Liver (tissue), 3 donors: ENCODE data around the gene TIRAP.

Experiments used
- EGR1 ChIP-seq, 2 donors: IDR thresholded peaks; 2 replicates each; pipeline ENCODE4 v1.6.1; 2016 to 2018; ENCODE audit warnings: antibody characterized with exemption in 2 of 2, low read depth in 2 of 2
- FOXA1 ChIP-seq: IDR thresholded peaks from 2 replicates; pipeline ENCODE4 v1.6.1; 2016; ENCODE audit warnings: antibody characterized with exemption
- GABPA ChIP-seq, 2 donors: IDR thresholded peaks in 1 of 2; conservative IDR thresholded peaks in 1 of 2; 2 replicates each; pipeline ENCODE4 v1.6.1; 2016; ENCODE audit warnings: antibody characterized with exemption in 2 of 2, mild to moderate bottlenecking in 1 of 2, moderate library complexity in 1 of 2
- JUND ChIP-seq, 2 donors: IDR thresholded peaks; 2 replicates each; pipeline ENCODE4 v1.6.1; 2016; ENCODE audit warnings: antibody characterized with exemption in 2 of 2
- MAX ChIP-seq: IDR thresholded peaks from 2 replicates; pipeline ENCODE4 v1.6.1; 2016; ENCODE audit warnings: antibody characterized with exemption
- RAD21 ChIP-seq, 2 donors: IDR thresholded peaks; 2 replicates each; pipeline ENCODE4 v1.6.1; 2016; ENCODE audit warnings: antibody characterized with exemption in 2 of 2, mild to moderate bottlenecking in 2 of 2
- SP1 ChIP-seq: IDR thresholded peaks from 2 replicates; pipeline ENCODE4 v1.6.1; 2018; ENCODE audit warnings: antibody characterized with exemption, mild to moderate bottlenecking
- TF ChIP-seq, protein P1 (sequence below): fragments of 150-350 bp; IDR thresholded peaks from 2 replicates; pipeline ENCODE4 v1.5.1; 2017; ENCODE audit warnings: improper control_type of control experiment, low read depth, low read length; ENCODE audit not compliant: missing input control
- TF ChIP-seq, protein P2 (sequence below): IDR thresholded peaks from 2 replicates; pipeline ENCODE4 v1.6.1; 2016; ENCODE audit warnings: antibody characterized with exemption
- TF ChIP-seq, protein P3 (sequence below): IDR thresholded peaks from 2 replicates; pipeline ENCODE4 v1.6.1; 2016; ENCODE audit warnings: antibody characterized with exemption, mild to moderate bottlenecking
- donor health status: healthy.
- donor health status: healthy.

DNA sequence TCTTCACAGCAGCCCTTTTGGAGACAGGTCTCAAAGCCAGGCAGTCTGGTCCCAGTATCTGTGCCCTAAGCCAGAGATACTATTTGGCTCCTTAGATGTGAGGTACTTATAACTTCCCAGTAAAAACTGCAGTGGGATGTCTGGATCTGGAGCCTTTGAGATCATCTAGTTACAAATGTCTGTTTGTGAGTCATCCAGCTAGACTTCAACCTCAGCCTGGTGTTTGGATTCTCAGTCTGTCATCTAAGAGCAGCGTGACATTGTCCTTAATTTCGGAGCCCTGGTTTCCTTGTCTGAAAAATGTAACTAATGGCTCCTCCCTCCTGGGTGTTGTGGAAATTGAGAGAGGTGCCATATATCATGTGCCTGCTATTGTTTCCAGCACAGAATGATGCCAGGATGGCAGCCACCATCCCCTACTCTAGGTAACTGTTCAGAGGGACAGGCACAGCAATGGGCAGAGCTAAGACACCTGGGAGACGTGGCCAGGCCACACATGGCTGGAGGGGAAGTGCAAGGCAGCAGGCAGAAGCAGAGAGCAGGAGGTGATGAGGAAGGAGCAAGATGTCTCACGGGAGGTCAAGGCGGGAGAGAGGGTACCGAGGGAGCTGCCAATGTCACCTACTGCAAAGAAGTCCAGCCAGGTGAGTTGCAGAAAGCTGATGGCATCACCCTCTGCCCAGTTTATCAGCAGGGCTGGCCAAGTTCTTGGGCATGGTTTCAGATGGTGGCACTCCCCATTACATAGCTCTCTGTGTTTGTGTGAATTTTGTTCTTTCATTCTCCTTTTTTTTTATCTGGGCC is 52.0 kb downstream of the TIRAP start:
- TF ChIP-seq GABPA (IDR thresholded peaks at IDR 0.05 in 1 of 2, conservative IDR thresholded peaks at IDR 0.05 in 1 of 2) (no peak), FOXA1 (no peak), SP1 (no peak), MAX (no peak), JUND (IDR thresholded peaks at IDR 0.05) (no peak), EGR1 (IDR thresholded peaks at IDR 0.05; ENCODE audit: low read depth in 2 of 2) (no peak), RAD21 (IDR thresholded peaks at IDR 0.05) (no peak)
- TF ChIP-seq, protein P1, sequence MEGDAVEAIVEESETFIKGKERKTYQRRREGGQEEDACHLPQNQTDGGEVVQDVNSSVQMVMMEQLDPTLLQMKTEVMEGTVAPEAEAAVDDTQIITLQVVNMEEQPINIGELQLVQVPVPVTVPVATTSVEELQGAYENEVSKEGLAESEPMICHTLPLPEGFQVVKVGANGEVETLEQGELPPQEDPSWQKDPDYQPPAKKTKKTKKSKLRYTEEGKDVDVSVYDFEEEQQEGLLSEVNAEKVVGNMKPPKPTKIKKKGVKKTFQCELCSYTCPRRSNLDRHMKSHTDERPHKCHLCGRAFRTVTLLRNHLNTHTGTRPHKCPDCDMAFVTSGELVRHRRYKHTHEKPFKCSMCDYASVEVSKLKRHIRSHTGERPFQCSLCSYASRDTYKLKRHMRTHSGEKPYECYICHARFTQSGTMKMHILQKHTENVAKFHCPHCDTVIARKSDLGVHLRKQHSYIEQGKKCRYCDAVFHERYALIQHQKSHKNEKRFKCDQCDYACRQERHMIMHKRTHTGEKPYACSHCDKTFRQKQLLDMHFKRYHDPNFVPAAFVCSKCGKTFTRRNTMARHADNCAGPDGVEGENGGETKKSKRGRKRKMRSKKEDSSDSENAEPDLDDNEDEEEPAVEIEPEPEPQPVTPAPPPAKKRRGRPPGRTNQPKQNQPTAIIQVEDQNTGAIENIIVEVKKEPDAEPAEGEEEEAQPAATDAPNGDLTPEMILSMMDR, result no peak
- TF ChIP-seq, protein P2, sequence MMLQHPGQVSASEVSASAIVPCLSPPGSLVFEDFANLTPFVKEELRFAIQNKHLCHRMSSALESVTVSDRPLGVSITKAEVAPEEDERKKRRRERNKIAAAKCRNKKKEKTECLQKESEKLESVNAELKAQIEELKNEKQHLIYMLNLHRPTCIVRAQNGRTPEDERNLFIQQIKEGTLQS, result no peak
- TF ChIP-seq, protein P3, sequence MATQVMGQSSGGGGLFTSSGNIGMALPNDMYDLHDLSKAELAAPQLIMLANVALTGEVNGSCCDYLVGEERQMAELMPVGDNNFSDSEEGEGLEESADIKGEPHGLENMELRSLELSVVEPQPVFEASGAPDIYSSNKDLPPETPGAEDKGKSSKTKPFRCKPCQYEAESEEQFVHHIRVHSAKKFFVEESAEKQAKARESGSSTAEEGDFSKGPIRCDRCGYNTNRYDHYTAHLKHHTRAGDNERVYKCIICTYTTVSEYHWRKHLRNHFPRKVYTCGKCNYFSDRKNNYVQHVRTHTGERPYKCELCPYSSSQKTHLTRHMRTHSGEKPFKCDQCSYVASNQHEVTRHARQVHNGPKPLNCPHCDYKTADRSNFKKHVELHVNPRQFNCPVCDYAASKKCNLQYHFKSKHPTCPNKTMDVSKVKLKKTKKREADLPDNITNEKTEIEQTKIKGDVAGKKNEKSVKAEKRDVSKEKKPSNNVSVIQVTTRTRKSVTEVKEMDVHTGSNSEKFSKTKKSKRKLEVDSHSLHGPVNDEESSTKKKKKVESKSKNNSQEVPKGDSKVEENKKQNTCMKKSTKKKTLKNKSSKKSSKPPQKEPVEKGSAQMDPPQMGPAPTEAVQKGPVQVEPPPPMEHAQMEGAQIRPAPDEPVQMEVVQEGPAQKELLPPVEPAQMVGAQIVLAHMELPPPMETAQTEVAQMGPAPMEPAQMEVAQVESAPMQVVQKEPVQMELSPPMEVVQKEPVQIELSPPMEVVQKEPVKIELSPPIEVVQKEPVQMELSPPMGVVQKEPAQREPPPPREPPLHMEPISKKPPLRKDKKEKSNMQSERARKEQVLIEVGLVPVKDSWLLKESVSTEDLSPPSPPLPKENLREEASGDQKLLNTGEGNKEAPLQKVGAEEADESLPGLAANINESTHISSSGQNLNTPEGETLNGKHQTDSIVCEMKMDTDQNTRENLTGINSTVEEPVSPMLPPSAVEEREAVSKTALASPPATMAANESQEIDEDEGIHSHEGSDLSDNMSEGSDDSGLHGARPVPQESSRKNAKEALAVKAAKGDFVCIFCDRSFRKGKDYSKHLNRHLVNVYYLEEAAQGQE, result no peak
